SK-N-MC (cell line): Measurements from ENCODE around the gene NUAK1.

ENCODE experiments used
- EZH2 ChIP-seq: fragments of 200-600 bp; sonication (generic); IDR thresholded peaks from one replicate; pipeline ENCODE4 v1.6.1; 2017; ENCODE audit warnings: antibody characterized with exemption
- POLR2AphosphoS5 ChIP-seq: IDR thresholded peaks from 2 replicates; pipeline ENCODE4 v1.6.1; 2012; ENCODE audit warnings: mild to moderate bottlenecking, low read depth, low read length, borderline replicate concordance

GRCh38 chr12:106154751-106155273 lies 16.1 kb upstream of the NUAK1 start:
- TF ChIP-seq POLR2AphosphoS5 (no peak), EZH2 (no peak)
